GM21786 (cell line): ENCODE data around the gene RPS27.

Source experiments
- ATAC-seq: cut with Tn5 transposase; IDR thresholded peaks from one replicate; pipeline ENCODE4 v1.9.1; 2021; ENCODE audit not compliant: unreplicated experiment

RPS27 gene

GRCh38 chr1:153990468-153991150 lies at the start of gene RPS27:
Gene RPS27, plus strand, starts transcription at chr1:153990762. Its CDS starts 35 bp downstream, at chr1:153990797.
- ATAC-seq, result peak; percentile 87

DNA sequence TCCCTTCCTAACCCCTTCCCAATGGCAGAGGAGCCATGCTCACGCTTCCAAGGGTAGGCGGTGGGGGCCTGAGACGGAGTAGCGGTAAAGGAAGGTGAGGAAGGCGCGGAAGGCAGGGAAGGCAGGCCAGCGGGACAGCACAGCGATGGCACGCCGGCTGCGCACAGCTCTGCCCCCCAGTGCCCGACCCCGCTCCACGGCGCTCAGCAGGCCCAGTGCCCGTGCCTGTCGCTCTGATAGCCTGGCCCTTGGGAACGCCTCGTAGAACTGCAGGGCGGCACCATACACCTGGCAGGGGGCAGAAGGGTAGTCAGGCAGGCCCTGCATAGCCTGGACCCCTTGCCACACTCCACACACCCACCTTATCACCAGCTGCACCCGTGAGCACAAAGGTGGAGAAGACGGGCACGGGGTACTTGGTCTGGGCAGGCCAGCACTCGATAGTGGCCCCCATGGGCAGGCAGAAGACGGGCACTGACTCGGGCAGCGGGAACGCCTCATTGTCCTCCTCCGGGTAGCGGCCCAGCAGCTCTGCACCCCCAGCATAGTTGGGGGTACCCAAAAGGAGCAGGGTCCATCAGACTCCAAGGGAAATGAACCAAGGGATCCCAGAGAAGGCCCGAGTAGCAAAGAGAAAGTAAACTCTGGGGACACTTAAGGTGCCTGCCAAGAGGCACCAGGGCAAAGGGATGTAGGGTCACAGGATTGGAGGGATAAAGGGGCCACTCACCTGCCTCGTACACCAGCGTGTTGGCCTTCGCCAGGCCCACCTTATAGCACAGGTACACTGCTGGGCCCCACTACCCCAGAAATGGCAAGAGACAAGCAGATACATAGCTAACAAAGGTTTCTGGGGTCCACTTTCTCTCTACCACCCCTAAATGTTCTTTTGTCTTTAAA lies 48.5 kb upstream of the RPS27 start:
- no peak for ATAC-seq

DNA sequence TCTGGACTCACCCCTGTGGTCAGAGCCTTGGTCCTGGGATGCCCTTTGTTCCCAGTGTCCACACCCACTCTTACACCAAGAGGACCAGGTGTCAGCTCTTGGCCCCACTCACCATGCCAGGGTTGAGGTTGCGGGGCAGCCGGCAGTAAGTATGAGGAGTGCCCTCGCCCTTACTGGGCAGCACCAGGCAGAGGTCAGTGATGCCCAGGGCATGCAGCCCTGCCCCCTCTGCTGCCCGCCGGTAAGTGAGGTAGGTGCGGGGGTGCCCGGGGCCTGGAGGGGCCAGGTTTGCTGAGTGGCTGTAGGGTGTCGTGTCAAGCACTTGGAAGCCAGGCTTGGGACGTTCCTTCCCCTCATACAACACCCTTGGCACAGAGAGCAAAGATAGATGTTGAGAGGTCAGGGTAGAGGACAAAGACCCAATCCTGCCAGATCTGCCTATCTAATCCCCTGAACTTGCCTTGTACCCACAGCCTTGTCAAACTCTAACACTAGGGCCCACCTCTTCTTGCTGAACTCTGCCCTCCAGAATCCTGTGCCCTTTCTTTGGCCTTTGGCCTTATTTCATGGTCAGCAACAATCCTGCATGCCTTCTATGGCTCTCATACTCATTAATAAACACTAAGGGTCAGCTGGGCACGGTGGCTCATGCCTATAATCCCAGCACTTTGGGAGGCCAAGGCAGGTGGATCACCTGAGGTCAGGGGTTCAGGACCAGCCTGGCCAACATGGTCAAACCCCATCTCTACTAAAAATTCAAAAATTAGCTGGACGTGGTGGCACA lies 47.6 kb upstream of the RPS27 start:
- no peak for ATAC-seq

DNA sequence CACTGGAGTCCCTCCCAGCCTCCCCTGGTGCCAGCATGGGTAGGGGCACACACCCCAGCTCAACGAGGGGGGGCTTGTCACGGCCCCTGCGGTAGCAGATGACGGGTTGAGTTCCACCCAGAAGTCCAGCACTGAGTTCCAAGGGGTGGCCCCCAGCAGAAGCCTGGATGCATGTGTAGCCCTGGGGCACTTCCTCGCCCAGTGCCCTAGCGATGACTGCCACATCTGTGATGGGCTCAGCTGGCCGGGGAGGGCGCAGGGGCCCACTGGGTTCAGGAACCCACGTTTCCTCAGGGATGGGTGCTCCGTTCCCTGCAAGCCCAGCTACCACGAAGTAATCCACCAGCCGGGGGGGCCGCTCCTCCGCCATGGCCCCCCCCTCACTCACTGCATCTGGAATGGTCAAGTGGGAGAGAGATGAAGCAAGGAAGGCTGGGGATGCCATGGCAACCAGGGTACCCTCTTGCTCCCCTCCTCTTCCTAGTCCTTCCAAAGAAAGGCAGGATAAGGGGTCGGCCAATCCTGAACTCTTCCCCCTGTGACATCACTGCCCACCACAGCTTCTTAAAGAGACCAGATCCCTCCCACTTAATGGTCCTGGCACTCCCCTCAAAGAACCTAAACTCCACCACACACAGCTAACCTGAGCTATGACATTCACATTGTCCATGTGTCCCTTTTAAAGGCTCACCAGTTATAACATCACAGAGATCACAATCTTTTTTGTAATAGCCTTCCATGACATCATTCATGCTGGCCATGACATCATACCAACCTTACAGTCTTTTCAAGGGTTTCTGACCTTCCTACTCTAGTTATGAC lies 46.3 kb upstream of the RPS27 start:
- no peak for ATAC-seq

DNA sequence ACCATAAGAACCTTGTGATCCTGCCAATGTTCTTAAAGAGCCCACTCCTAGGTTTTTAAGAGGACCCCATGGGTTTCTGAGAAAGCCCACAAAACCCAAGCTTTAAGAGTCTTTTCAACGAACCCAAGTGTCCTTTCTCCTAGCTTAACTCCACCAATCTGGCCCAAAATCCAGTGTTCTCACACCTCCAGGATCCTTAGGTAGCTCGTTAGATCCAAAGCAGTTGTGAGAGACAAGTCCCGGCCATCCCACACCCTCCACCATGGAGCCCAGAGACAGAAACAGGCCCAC lies 45.8 kb upstream of the RPS27 start:
- no peak for ATAC-seq

GRCh38 chr1:153945131-153945794 lies 45.3 kb upstream of the RPS27 start:
- ATAC-seq, result peak; percentile 6

DNA sequence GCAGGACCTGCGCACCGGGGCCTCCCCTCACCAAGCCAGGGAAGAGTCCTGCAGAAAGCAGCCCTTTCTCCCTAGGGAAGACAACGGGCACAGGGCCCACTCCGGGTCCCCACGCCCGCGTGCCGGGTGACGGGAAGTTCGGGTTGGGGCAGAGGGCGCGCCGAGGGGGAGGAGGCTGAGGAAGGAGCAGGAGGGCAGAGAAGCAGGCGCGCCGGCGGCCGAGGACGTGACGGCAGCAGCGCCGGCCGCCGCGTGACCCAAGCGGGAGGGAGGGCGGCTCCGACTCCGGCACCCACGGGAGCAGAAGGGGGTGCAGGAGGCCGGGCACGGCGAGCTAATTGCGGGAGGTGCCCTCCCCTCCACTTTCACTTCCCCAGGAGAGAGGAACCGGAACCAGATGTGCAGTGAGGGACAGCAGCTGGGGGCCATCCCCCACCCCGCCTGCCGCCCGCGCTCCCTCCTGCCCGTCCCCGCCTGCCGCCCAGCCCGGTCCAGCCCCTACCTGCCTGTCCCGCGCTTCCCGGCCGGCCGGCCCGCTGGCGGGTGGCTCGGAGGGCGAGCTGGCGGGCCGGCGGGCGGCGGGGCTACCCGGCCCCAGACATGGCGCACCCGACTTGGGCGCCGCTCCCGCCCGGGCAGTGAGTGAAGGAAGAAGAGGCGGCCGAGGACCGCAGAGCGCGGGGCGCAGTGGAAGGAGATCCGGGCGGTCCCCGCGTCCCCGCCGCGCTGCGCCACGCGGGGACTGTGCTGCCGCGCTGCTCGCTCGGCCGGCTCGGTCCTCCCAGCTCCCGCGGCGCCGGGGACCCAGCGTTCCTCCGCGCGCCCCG lies 44.6 kb upstream of the RPS27 start:
- peak; percentile 75 for ATAC-seq

DNA sequence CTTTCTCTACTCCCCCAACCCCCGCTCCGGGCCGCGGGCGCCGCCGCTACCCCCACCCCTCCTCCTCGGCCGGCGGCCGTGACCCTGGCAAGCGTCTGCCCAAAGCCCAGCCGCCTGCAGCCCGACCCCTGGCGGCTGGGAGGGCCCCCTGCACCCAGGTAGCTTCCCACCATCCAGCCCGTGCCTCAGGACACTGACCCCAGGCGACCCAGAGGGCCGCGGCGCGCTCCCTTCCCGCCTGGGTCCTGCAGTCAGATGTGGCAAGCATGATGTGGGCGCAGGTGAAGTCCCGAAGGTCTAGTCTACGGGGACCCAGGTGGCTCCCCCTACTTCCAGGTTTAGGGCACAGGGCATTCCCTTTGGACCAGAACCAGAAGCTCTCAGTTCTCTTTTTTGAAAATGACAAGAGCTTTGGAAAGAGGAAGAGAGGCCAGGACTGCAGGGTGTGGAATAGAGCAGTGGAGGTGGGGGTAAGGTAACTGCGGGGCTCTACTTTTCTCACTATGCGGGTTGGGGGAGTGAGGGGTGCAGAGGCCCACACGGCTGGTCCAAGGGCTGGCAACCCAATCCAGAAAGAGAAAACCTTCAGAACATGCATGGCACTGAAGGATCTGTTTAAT lies 43.8 kb upstream of the RPS27 start, which contains the start of gene DENND4B:
TSS of gene DENND4B (minus strand) at position 97 of the 620 bp plus-strand sequence. CDS start 2,344 bp downstream, outside the sequence.
- ATAC-seq, result peak; percentile 54

- ATAC-seq, result no peak
Measured at GRCh38 chr1:153951183-153951582, 39.4 kb upstream of the RPS27 start.

- no peak for ATAC-seq
Measured at GRCh38 chr1:153951801-153952200, 38.8 kb upstream of the RPS27 start.

- ATAC-seq, result no peak
Measured at GRCh38 chr1:153953859-153954365, 36.6 kb upstream of the RPS27 start.

- ATAC-seq, result no peak
Measured at GRCh38 chr1:153954826-153955225, 35.7 kb upstream of the RPS27 start.

- ATAC-seq, result no peak
Measured at GRCh38 chr1:153956997-153957715, 33.4 kb upstream of the RPS27 start.

- ATAC-seq, result peak; percentile 7
Measured at GRCh38 chr1:153957744-153958110, 32.8 kb upstream of the RPS27 start.

DNA sequence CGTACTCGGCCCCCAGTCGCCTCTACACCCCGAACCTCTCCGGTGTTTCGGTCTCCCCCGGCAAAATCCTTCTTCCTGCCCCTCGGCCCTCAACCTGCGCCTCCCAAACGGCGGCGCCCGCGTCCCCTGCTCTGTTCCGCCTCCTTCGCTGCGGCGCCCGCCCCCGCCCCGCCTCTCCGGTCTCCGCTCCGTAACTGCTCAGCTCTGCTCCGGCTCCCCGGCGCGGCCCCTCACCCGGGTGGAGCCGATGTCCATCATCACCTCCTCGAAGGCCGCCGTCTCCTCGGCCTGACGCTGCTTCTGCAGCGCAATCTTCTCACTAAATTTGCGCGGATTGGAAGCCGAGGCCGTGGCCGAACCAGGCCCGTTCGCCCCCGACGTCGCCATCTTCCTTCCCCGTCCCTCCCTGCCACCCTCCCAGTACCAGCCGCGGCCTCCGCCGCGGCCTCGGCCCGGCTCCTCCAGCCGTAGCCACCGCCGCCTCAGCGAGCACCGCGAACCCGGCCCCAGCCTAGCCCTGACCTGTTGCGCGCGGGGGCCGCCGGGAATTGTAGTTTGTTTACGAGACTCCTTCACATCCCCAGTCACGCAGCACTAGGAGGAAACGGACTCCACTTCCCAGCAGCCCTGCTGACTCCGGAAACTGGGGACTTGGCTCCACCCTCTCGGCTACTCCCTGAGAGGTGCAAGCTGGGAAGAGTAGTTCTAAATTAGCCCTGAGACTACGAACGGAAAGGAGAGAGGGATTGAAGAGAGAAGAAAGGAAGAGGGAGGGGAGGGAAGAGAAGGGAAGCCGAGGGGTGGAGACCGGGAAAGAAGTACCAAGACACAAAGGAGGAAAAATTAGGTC lies 32.2 kb upstream of the RPS27 start, which contains the start of gene CRTC2:
TSS of gene CRTC2 (minus strand) at position 502 of the 850 bp plus-strand sequence. CDS start at position 387, 115 bp downstream.
- ATAC-seq, result peak; percentile 73

DNA sequence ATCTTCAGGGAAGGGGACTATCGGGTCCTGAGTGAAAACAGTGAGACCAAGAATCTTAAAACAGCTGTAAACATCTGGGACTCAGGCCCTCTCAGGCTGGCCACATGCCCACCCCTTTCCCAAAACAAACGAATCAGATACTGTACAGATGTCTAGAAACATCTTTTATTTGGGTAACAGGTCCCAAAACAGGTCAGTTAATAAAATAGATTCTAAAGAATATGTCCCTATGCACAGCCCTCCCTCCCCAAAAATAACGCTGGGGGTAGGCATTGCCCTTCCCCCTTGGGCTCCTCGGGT lies 31.7 kb upstream of the RPS27 start:
- ATAC-seq, result no peak

- no peak for ATAC-seq
Measured at GRCh38 chr1:153959454-153959853, 31.1 kb upstream of the RPS27 start.
